Gastrocnemius medialis (tissue), 4 donors: ENCODE data around the gene NAA35.
"Not testable (repeated sequence)": the region's sequence is repeated elsewhere in the genome, so short reads cannot be mapped to it uniquely, and the experiment has no call there.

ENCODE experiments used
- CTCF ChIP-seq, 5 experiments: fragments of 450-650 bp in 3 of 5; fragments of 200-600 bp in 2 of 5; sonication (generic) in 2 of 5; IDR thresholded peaks in 4 of 5; conservative IDR thresholded peaks in 1 of 5; 1 replicate in 4 of 5; 2 replicates in 1 of 5; pipeline ENCODE4 v1.5.1; 2016 to 2019; ENCODE audit warnings: antibody characterized with exemption in 5 of 5, mild to moderate bottlenecking in 3 of 5, moderate library complexity in 3 of 5
- POLR2A ChIP-seq, 2 donors: fragments of 450-650 bp; IDR thresholded peaks; one replicate each; pipeline ENCODE4 v1.6.1; 2017; ENCODE audit warnings: antibody characterized with exemption in 2 of 2, mild to moderate bottlenecking in 2 of 2, moderate library complexity in 2 of 2

GRCh38 chr9:85974055-85974547, 33.2 kb downstream of the NAA35 start:
- TF ChIP-seq CTCF (IDR thresholded peaks at IDR 0.05 in 4 of 5, conservative IDR thresholded peaks at IDR 0.05 in 1 of 5); POLR2A (IDR thresholded peaks at IDR 0.05): not testable (repeated sequence)
